HepG2 (cell line): ENCODE data around the gene TSC1. TPM values are rescaled to one million over a fixed set of nuclear protein-coding genes. Genes with fewer than 3 reads are reported as not detected.

Source experiments
- ATAC-seq: fragments of 200-7000 bp; cut with Tn5 transposase; 3 replicates; pipeline ENCODE4 v1.9.1; 2020; ENCODE audit warnings: mild to moderate bottlenecking, moderate library complexity
- BruUV-seq: library from RNA; stranded (reverse); fragments of 400-500 nt; replicated peaks from 2 replicates; lab custom pipeline; 2021; lab: Mats Ljungman, UMichigan
- CTCF ChIA-PET: fragments of 300-600 bp; formaldehyde crosslinking; extraction: SDS; loops from one replicate; lab custom pipeline; 2021; ENCODE audit warnings: low total read pairs, inconsistent platforms, low intra/inter-chr PET ratio; lab: Yijun Ruan, JAX
- POLR2A ChIA-PET: fragments of 350-600 bp; sonication (Branson Sonifier 250); formaldehyde crosslinking; loops from one replicate; lab custom pipeline; 2020; ENCODE audit warnings: antibody characterized with exemption, inconsistent platforms; lab: Yijun Ruan, JAX
- DNase-seq: peaks from one replicate; pipeline ENCODE4 v3.0.0-alpha.2; 2015; ENCODE audit warnings: low spot score
- FAIRE-seq: peaks from 3 replicates; lab custom pipeline; 2011; peaks lifted over from hg19 to GRCh38; lab: Jason Lieb, UNC
- H2AFZ ChIP-seq: one replicate; pipeline ENCODE4 v1.6.1; 2011; ENCODE audit warnings: low read length, inconsistent platforms
- H3K27ac ChIP-seq: fragments of 300-600 bp; 3 replicates; pipeline ENCODE4 v1.8.0; 2011; ENCODE audit warnings: mixed run types, mild to moderate bottlenecking, mixed read lengths, low read length, inconsistent platforms; ENCODE audit not compliant: insufficient read depth; ENCODE audit errors: extremely low read length
- H3K27me3 ChIP-seq, 2 experiments: fragments of 200-600 bp in 1 of 2; 2 replicates in 1 of 2; 3 replicates in 1 of 2; pipeline versions ENCODE4 v1.6.0 to v1.8.0; 2011; ENCODE audit warnings: low read length in 2 of 2, mild to moderate bottlenecking in 2 of 2, moderate library complexity in 2 of 2, inconsistent platforms in 1 of 2; ENCODE audit not compliant: insufficient read depth in 2 of 2, control insufficient read depth in 1 of 2
- H3K36me3 ChIP-seq, 2 experiments: fragments of 200-600 bp in 1 of 2; replicated peaks in 1 of 2; 2 replicates in 1 of 2; 3 replicates in 1 of 2; pipeline versions ENCODE4 v1.5.1 to v1.8.0; 2011; ENCODE audit warnings: low read length in 2 of 2, inconsistent platforms in 1 of 2; ENCODE audit not compliant: insufficient read depth in 2 of 2, control insufficient read depth in 1 of 2
- H3K4me1 ChIP-seq: 2 replicates; pipeline ENCODE4 v1.5.1; 2012; ENCODE audit warnings: low read length, inconsistent platforms; ENCODE audit not compliant: insufficient read depth
- H3K4me2 ChIP-seq: 2 replicates; pipeline ENCODE4 v1.6.0; 2011; ENCODE audit warnings: low read depth, low read length, inconsistent platforms
- H3K4me3 ChIP-seq, 3 experiments: fragments of 200-600 bp in 1 of 3; sonication (generic), shearing (Covaris generic) in 1 of 3; replicated peaks in 1 of 3; 2 replicates each; pipeline ENCODE4 v1.5.1; 2011 to 2016; ENCODE audit warnings: low read length in 3 of 3, inconsistent platforms in 2 of 3, low read depth in 2 of 3, mild to moderate bottlenecking in 2 of 3, control low read depth in 1 of 3, mixed read lengths in 1 of 3; ENCODE audit not compliant: insufficient read depth in 1 of 3
- H3K79me2 ChIP-seq: one replicate; pipeline ENCODE4 v1.6.1; 2011; ENCODE audit warnings: low read length, inconsistent platforms; ENCODE audit not compliant: insufficient read depth
- H3K9ac ChIP-seq: 2 replicates; pipeline ENCODE4 v1.6.0; 2011; ENCODE audit warnings: mild to moderate bottlenecking, low read depth, low read length, inconsistent platforms; ENCODE audit not compliant: insufficient read depth
- H3K9me3 ChIP-seq: 2 replicates; pipeline ENCODE4 v1.5.1; 2012; ENCODE audit warnings: mild to moderate bottlenecking, low read length
- H4K20me1 ChIP-seq: 2 replicates; pipeline ENCODE4 v1.6.0; 2011; ENCODE audit warnings: inconsistent platforms, mild to moderate bottlenecking, low read length, moderate library complexity; ENCODE audit not compliant: insufficient read depth
- CENPBD1 ChIP-seq: sonication (generic); formaldehyde crosslinking; IDR thresholded peaks from 2 replicates; pipeline ENCODE4 v1.8.0; 2022; ENCODE audit warnings: missing genetic modification reagents, low read depth, mild to moderate bottlenecking, borderline replicate concordance
- ESRRA ChIP-seq: sonication (generic); formaldehyde crosslinking; IDR thresholded peaks from 2 replicates; pipeline ENCODE4 v1.5.1; 2020; ENCODE audit warnings: mild to moderate bottlenecking, low read depth, missing genetic modification reagents
- EZH2 ChIP-seq: conservative IDR thresholded peaks from 2 replicates; pipeline ENCODE4 v1.6.1; 2012; ENCODE audit warnings: mild to moderate bottlenecking, low read depth, low read length, moderate library complexity
- FOXP1 ChIP-seq, 2 experiments: fragments of 450-650 bp in 1 of 2; IDR thresholded peaks; 2 replicates each; pipeline ENCODE4 v1.6.1; 2017 to 2018; ENCODE audit warnings: antibody characterized with exemption in 1 of 2
- HOMEZ ChIP-seq: IDR thresholded peaks from 2 replicates; pipeline ENCODE4 v1.6.1; 2016; ENCODE audit warnings: low read depth
- ZNF225 ChIP-seq: sonication (generic); formaldehyde crosslinking; IDR thresholded peaks from 2 replicates; pipeline ENCODE4 v1.4.0; 2020; ENCODE audit warnings: mild to moderate bottlenecking, missing genetic modification reagents
- ZNF407 ChIP-seq: sonication (generic); formaldehyde crosslinking; IDR thresholded peaks from one replicate; pipeline ENCODE4 v1.5.1; 2020; ENCODE audit warnings: mild to moderate bottlenecking, missing genetic modification reagents; ENCODE audit errors: not compliant biosample characterization
- ZNF414 ChIP-seq: sonication (generic); formaldehyde crosslinking; IDR thresholded peaks from 2 replicates; pipeline ENCODE4 v1.5.0; 2020; ENCODE audit warnings: missing genetic modification reagents
- ZNF704 ChIP-seq: sonication (generic); formaldehyde crosslinking; IDR thresholded peaks from 2 replicates; pipeline ENCODE4 v1.8.1; 2023; ENCODE audit warnings: mild to moderate bottlenecking, inconsistent platforms, moderate library complexity, missing genetic modification reagents, borderline replicate concordance
- ZNF761 ChIP-seq: sonication (generic); formaldehyde crosslinking; conservative IDR thresholded peaks from 2 replicates; pipeline ENCODE4 v1.4.0; 2020; ENCODE audit warnings: mild to moderate bottlenecking, missing genetic modification reagents
- WGBS: methylation state at CpG from one replicate; pipeline ENCODE4 v1.1.6; 2017; ENCODE audit warnings: low lambda C conversion rate; 5-methylcytosine and 5-hydroxymethylcytosine counted together
- in situ Hi-C: cut with HindIII; loops from 2 replicates; pipeline ENCODE4 v1.10.0; 2017; ENCODE audit warnings: low pct_unique_long_range_greater_than_20kb; ENCODE audit not compliant: extremely low pct_ligation_motif_present
- intact Hi-C: fragments of 100-400 bp; cut with micrococcal nuclease; formaldehyde crosslinking; loops from one replicate; pipeline ENCODE4 v1.10.0; 2022; ENCODE audit not compliant: unreplicated experiment
- polyA plus RNA-seq, 8 experiments: library from polyadenylated mRNA; depleted of rRNA in 3 of 8; stranded (reverse) in 7 of 8; unstranded in 1 of 8; fragments of >200 nt; fragmentation: Illumina TruSeq in 4 of 8; extraction: Trizol in 4 of 8; gene quantifications; 2 replicates each; pipeline versions ENCODE4 v1.2.1 to v1.2.3, GENCODE V29; 2011 to 2016; ENCODE audit warnings: low read depth in 4 of 8, missing spikeins in 1 of 8, mixed read lengths in 1 of 8; ENCODE audit not compliant: insufficient read depth in 1 of 8
- total RNA-seq, 5 experiments: library from RNA; depleted of rRNA; stranded (reverse); fragments of >200 nt; fragmentation: Illumina TruSeq; extraction: Trizol; gene quantifications; 2 replicates each; pipeline ENCODE4 v1.2.3, GENCODE V29; 2016; ENCODE audit warnings: low read depth in 1 of 5

Gene TSC1
- total and polyA plus RNA-seq, 2 of the 13 experiments (the other 11 are each of a cell fraction or from before 2014, with no cell fraction given) = 31.6 to 66.1 TPM

GRCh38 chr9:132846109-132846917, 98.1 kb downstream of the TSC1 start:
- Histone ChIP-seq H4K20me1 (no peaks in the 10 kb centered on the region), H2AFZ (no peak overlapping the region), H3K79me2 (no peaks in the 10 kb centered on the region), H3K27me3 (no peaks in the 10 kb centered on the region; a peak in 1 of 5 replicates), H3K4me1 (peaks cover 16% of the 10 kb centered on the region), H3K27ac (no peak overlapping the region), H3K9me3 (no peaks in the 10 kb centered on the region), H3K9ac (no peak overlapping the region), H3K4me3 (no peak overlapping the region), H3K36me3 (no peaks in the 10 kb centered on the region), H3K4me2 (no peak overlapping the region)
- WGBS = 36% methylated on average over 6 of the region's 12 CpGs
- in situ Hi-C loops (no loop called here), intact Hi-C loops (no loop called here)
- ATAC-seq (no peak), FAIRE-seq (no peak), DNase-seq (no peak)
- ChIA-PET POLR2A (no interaction called here), CTCF (no interaction called here)
- BruUV-seq = no TSS peak
- TF ChIP-seq ZNF414 (CRISPR knock-in tag) (no peak), CENPBD1 (CRISPR knock-in tag) (no peak), EZH2 (no peak), ESRRA (CRISPR knock-in tag) (no peak), HOMEZ (CRISPR knock-in tag) (no peak), ZNF704 (CRISPR knock-in tag) (no peak), FOXP1 (IDR thresholded peaks at IDR 0.05) (no peak), FOXP1 (CRISPR knock-in tag; IDR thresholded peaks at IDR 0.05) (no peak), ZNF407 (CRISPR knock-in tag) (no peak), ZNF761 (CRISPR knock-in tag) (no peak), ZNF225 (CRISPR knock-in tag) (no peak)
